HUES48 (cell line): ENCODE data around the gene TFR2.

ENCODE experiments used
- H3K27ac ChIP-seq: one replicate; pipeline ENCODE4 v1.7.0; 2013; ENCODE audit warnings: low read depth, low read length, inconsistent platforms
- H3K27me3 ChIP-seq: 2 replicates; pipeline ENCODE4 v1.6.1; 2013; ENCODE audit warnings: mild to moderate bottlenecking, low read length; ENCODE audit not compliant: control insufficient read depth, insufficient read depth
- H3K36me3 ChIP-seq: 2 replicates; pipeline ENCODE4 v1.6.1; 2013; ENCODE audit warnings: low read length; ENCODE audit not compliant: control insufficient read depth, insufficient read depth
- H3K4me1 ChIP-seq: 2 replicates; pipeline ENCODE4 v1.6.1; 2013; ENCODE audit warnings: mild to moderate bottlenecking, low read length; ENCODE audit not compliant: control insufficient read depth, insufficient read depth
- H3K4me3 ChIP-seq: 2 replicates; pipeline ENCODE4 v1.5.1; 2013; ENCODE audit warnings: mild to moderate bottlenecking, low read depth, low read length
- H3K9ac ChIP-seq: 2 replicates; pipeline ENCODE4 v1.6.1; 2013; ENCODE audit warnings: mild to moderate bottlenecking, low read depth, low read length, moderate library complexity
- H3K9me3 ChIP-seq: 2 replicates; pipeline ENCODE4 v1.6.1; 2013; ENCODE audit warnings: low read length; ENCODE audit not compliant: control insufficient read depth, insufficient read depth

TFR2 gene

DNA sequence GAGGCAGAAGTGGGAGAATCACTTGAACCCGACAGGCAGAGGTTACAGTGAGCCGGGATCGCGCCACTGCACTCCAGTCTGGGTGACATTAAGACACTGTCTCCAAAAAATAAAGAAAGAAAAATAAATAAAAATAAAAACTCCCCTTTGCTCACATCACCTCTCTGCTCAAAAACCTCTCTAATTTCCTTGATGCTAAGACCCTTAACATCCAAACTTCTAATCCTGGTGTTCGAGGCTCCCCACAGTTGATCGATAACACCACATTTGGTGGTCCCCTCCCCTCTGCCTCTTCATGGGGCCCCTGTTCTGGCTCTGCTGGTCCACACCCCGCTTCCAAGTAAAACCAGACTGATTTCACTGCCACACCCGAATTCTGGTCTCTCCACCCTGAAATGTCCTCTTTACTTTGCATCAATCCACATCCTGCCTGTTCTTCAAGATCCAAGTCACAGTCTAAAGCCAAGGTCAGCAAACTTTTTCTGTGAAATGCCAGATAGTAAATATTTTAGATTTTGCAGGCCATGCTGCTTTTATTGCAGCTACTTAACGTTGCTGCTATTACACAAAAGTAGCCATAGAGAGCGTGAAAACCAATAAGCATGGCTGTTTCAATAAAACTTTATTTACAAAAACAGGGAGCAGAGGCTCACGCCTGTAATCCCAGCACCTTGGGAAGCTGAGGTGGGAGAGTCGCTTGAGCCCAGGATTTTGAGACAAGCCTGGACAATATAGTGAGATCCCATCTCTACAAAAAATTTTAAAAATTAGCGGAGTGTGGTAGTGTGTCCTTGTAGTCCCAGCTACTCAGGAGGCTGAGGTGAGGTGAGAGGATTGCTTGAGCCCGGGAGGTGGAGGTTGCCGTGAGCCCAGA, 17.2 kb downstream of the TFR2 start:
- Histone ChIP-seq H3K27me3 (peaks cover 5% of the 10 kb centered on the region), H3K9ac (no peak overlapping the region), H3K4me1 (peaks cover 3% of the 10 kb centered on the region; the same call in 1 of the 2 replicates), H3K27ac (no peak overlapping the region), H3K9me3 (no peaks in the 10 kb centered on the region), H3K36me3 (no peaks in the 10 kb centered on the region), H3K4me3 (no peak overlapping the region)

DNA sequence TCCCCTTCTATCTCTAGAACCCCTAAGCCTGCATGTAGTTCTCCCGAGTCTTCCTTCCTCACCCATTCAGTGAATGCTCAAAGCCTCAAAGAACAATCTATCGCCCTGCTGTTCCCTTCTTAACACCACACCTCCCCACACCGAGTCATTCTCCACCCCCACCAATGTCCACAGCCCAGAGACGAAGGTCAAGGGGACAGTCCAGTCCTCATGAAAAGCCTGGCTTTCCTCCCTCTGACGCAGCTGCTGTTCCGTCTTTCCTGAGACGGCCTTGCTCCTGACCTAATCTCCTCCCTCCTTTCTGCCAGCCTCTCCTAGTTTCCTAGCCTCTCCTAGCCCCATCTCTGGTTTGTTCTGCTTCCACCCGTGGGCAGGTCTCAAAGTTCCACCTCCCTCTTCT, 19.8 kb downstream of the TFR2 start:
- no peak overlapping the region for H3K4me3 ChIP-seq
- H3K9me3 ChIP-seq = no peaks in the 10 kb centered on the region
- H3K36me3 ChIP-seq = no peaks in the 10 kb centered on the region
- H3K4me1 ChIP-seq = no peaks in the 10 kb centered on the region
- H3K27me3 ChIP-seq = peaks cover 5% of the 10 kb centered on the region
- no peak overlapping the region for H3K27ac ChIP-seq
- H3K9ac ChIP-seq = no peak overlapping the region

DNA sequence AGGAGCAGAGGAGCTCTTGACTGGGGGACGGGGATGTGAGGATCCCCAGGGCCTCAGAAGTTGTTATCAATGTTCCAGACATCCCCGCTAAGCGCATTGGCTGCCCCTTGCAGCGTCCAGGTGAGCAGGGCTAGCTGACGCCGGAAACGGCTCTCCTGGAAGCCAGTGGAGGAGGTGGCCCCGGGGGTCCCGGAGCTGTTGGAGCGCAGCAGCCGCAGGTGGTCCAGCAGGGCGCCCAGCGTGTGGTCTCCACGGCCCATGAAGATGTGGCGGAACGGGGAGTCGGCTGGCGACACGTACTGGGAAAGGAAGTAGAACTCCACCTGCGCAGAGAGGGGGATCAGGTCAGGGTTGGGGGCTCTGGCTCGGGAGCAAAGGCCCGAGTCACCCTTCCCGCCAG, 20.5 kb downstream of the TFR2 start:
- H3K4me3 ChIP-seq = no peak overlapping the region
- H3K9me3 ChIP-seq = no peaks in the 10 kb centered on the region
- no peak overlapping the region for H3K27ac ChIP-seq
- H3K27me3 ChIP-seq = peaks cover 2% of the 10 kb centered on the region
- no peaks in the 10 kb centered on the region for H3K36me3 ChIP-seq
- no peaks in the 10 kb centered on the region for H3K4me1 ChIP-seq
- no peak overlapping the region for H3K9ac ChIP-seq

DNA sequence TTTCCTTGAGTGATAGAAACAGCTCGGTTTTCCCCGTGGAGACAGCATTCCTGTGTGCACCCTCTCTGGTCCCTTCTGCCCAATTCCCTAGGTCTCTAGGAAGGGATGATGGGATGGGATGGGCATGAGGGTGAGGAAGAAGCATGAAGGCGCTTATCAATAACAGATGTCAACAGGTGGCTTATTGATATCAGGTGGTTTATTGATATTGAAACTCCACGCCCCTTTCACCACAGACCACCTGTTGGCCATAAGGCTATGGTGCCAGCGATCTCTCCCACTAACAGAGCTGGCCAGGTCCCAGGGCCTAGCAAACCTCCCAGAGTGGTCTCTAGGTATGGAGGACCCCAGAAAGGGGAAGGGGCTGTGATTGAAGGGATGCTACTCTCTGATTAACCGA, 21.1 kb downstream of the TFR2 start:
- Histone ChIP-seq H3K27ac (no peak overlapping the region), H3K36me3 (no peaks in the 10 kb centered on the region), H3K4me1 (no peaks in the 10 kb centered on the region), H3K4me3 (no peak overlapping the region), H3K9ac (no peak overlapping the region), H3K9me3 (no peaks in the 10 kb centered on the region), H3K27me3 (no peaks in the 10 kb centered on the region)

DNA sequence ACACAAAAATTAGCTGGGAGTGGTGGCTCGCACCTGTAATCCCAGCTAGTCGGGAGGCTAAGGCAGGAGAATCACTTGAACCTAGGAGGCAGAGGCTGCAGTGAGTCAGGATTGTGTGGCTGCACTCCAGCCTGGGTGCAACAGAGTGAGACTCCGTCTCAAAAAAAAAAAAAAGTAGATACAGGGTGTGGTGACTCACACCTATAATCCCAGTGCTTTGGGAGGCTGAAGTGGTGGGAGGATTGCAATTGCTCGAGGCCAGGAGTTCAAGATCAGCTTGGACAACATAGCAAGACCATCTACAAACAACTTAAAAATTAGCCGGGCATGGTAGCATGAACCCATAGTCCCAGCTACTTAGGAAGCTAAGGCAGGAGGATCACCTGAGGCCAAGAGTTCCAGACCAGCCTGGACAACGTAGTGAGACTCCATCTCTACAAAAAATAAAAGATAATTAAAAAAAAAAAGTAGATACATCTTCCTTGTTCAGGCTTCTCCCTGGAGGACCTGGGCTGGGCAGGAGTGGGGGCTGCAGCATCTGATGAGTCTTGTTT, 27.0 kb downstream of the TFR2 start:
- H3K9me3 ChIP-seq = no peaks in the 10 kb centered on the region
- no peaks in the 10 kb centered on the region for H3K27me3 ChIP-seq
- H3K4me3 ChIP-seq = no peak overlapping the region
- no peak overlapping the region for H3K27ac ChIP-seq
- no peak overlapping the region for H3K9ac ChIP-seq
- H3K4me1 ChIP-seq = peaks cover 3% of the 10 kb centered on the region; the same call in 1 of the 2 replicates
- H3K36me3 ChIP-seq = no peaks in the 10 kb centered on the region

DNA sequence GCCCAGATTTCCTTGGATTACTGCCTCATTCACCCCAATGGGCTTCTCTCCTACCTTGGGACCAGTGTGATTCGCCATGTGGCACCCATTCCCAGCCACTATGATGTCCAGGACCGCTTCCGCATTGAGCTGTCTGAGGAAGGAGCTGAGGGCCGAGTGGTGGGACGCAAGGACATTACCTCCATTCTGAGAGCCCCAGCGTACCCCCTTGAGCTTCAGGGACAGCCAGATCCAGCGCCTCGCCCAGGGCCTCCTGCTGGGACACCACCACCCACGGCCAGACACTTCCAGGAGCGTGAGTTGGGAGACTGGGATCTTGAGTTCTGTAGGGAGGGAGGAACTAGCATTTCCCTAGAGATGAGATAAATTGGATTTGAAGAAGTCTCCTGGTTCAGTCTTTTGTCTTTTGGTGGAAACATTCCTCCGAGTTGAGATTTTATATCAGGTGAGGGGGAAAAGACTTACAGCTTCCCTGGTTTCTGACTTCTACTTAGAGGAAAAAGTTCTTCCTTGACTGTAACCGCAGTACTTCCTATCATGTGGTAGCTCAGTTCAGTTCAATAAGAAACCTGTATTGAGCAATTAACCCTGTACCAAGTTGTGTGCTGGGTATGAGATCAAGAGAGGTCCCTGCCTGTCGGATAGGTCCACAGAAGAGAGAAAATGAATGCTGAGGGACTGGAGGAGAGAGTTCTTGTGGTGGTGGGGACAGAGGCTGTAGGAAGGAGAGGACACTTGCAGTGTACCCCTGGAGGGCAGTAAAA, 27.8 kb downstream of the TFR2 start:
- Histone ChIP-seq H3K9ac (no peak overlapping the region), H3K27ac (no peak overlapping the region), H3K27me3 (no peaks in the 10 kb centered on the region), H3K9me3 (no peaks in the 10 kb centered on the region), H3K4me1 (peaks cover 3% of the 10 kb centered on the region; the same call in 1 of the 2 replicates), H3K36me3 (no peaks in the 10 kb centered on the region), H3K4me3 (no peak overlapping the region)

DNA sequence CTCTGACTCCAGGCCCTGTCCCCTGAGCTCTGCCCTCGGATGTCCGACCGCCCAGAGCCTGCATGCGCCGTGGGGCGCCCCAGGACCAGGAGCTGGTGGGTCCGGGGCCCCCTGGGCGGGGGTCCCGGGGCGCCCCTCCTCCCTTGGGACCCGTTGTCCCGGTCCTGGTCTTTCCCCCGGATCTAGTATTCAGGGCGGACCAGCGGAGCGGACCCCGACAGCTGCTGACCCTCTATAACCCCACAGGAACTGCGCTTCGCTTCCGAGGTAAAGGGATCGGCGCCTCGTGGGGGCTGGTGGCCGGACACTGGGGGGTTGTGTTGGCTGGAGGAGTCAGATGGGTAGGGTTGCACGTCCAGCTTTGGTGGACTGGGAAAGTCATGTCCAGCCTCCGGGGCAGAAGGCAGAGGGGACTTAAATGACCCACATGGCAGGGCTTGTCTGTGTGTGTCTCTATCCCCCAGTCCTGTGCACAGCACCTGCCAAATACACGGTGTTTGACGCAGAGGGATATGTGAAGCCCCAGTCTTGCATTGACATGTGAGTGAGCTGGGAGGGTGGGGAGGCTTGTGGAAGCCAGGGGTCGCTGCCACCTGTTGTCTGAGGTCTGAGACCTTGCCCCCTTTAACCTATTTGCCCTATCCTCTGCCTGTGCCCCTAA, 28.5 kb downstream of the TFR2 start:
- Histone ChIP-seq H3K36me3 (0 out of 2 replicates have a peak, but pooled peaks cover under 1% of the 10 kb centered on the region), H3K4me1 (peaks cover 3% of the 10 kb centered on the region; the same call in 1 of the 2 replicates), H3K4me3 (peak overlapping the region; percentile 76), H3K9me3 (no peaks in the 10 kb centered on the region), H3K27ac (no peak overlapping the region), H3K27me3 (no peaks in the 10 kb centered on the region), H3K9ac (no peak overlapping the region)

DNA sequence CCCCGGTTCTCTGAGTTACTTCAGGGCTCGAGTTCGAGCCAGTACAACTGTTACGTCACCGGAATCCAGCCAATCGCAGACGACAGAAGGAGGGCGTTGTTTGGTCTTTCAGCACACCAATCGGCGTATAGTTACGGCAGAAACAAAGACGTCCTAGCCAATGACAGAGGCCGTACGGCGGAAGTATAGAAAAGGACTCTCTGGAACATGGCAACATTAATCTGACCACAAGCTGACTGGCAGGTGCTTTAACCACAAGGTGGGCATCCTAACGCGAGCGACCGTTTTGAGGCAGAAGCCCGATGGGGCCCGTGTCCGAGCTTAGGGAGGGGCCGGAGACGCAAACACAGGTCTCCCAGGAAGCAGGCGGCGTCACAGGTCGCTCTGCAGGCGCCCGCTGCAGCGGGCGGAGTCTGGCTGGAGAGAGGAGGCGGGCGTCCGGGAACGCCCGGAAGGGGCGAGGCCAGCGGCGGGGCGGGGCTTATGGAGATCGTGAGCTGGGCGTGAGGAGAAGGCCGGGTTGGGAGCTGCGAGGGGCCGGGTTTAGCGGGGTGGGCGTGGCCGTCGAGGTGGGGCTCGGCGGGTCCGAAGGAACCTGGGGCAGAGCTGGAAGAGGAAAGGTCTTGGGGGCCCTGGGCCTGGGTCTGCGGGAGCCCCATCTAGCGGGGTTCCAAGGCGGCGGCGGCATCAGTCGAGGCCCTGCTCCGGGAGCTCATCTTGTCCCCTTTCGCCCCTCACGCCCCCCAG, 29.2 kb downstream of the TFR2 start, which contains the start of gene MOSPD3:
TSS of gene MOSPD3 (plus strand) at position 558 of the 747 bp plus-strand sequence. CDS start 252 bp downstream, outside the sequence.
- Histone ChIP-seq H3K4me3 (peak within 1 kb of the TSS; percentile 76), H3K27ac (peak within 1 kb of the TSS; percentile 93), H3K9ac (peak within 1 kb of the TSS; percentile 73), H3K9me3 (no peaks in the 10 kb centered on the region), H3K27me3 (no peaks in the 10 kb centered on the region), H3K4me1 (peaks cover 3% of the 10 kb centered on the region; the same call in 1 of the 2 replicates), H3K36me3 (0 out of 2 replicates have a peak, but pooled peaks cover 4% of the 10 kb centered on the region)

DNA sequence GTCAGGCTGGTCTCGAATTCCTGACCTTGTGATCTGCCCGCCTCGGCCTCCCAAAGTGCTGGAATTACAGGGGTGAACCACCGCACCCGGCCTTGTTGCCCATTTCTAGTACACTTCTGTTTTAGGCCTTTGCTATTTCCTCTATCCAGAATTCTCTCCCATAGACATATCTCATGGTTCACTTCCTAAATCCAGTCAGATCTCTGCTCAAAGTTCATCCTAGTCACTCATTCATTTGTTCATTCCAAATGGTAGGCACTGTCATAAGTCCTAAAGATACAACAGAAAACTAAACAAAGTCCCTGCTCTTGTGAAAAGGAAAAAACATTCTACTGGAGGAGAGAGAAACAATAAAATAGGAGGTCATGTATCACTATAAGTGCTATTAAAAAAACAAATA, 31.4 kb downstream of the TFR2 start:
- no peaks in the 10 kb centered on the region; the same call in 1 of the 2 replicates for H3K27me3 ChIP-seq
- no peak overlapping the region for H3K9ac ChIP-seq
- 0 out of 2 replicates have a peak, but pooled peaks cover 4% of the 10 kb centered on the region for H3K36me3 ChIP-seq
- H3K27ac ChIP-seq = no peak overlapping the region
- no peak overlapping the region for H3K4me3 ChIP-seq
- H3K9me3 ChIP-seq = no peaks in the 10 kb centered on the region
- H3K4me1 ChIP-seq = peaks cover 7% of the 10 kb centered on the region; the same call in 1 of the 2 replicates

DNA sequence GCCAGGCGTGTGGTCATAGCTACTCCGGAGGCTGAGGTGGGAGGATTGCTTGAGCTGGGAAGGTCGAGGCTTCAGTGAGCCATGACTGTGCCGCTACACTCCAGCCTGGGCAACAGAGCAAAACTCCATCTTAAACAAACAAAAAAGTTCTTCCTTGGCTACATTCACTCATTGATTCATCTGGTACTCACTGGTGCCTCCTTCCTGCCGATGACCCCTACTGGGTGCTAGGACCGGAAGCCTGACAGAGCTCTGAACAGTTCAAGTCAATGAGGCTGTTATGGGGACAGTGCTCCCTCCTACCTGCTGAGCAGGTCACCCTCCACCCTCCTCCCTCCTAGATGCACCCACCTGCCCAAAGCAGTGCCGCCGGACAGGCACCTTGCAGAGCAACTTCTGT, 34.2 kb downstream of the TFR2 start:
- Histone ChIP-seq H3K4me1 (peaks cover 17% of the 10 kb centered on the region), H3K36me3 (0 out of 2 replicates have a peak, but pooled peaks cover 4% of the 10 kb centered on the region), H3K9ac (no peak overlapping the region), H3K27ac (no peak overlapping the region), H3K4me3 (no peak overlapping the region), H3K27me3 (no peaks in the 10 kb centered on the region; the same call in 1 of the 2 replicates), H3K9me3 (no peaks in the 10 kb centered on the region)
